Measurements from ENCODE around the gene ELAVL4. TPM values are rescaled to one million over a fixed set of nuclear protein-coding genes. Genes with fewer than 3 reads are reported as not detected.

Gene ELAVL4
- total and polyA plus RNA-seq, 9 of the 15 experiments (the other 6 are each of a cell fraction or from before 2014, with no cell fraction given), result not detected

- TF ChIP-seq HMGXB4 (CRISPR knock-in tag; IDR thresholded peaks at IDR 0.05) (no peak), CEBPB (tag; IDR thresholded peaks at IDR 0.05) (no peak)
Measured at GRCh38 chr1:50152236-50152635, 43.5 kb downstream of the ELAVL4 start (continued).

DNA sequence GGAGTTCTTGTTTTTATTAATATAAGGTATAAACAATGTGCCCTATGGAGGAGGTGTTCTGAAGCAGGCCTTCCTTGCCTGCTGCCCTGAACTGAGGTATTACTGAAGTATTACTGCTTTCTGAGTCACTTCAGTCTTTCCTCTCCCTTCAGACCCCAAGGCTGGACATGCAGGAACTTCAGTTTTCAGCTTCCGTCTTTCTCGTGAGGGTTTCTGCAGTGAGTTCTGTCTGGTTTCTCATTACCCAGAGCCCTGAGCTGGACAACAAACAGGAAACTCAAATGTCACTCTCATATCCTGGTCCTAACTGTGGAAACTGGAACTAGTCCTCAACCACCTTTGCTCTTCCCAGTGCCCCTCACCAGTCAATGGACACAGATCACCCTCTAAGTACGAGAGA lies 46.8 kb downstream of the ELAVL4 start:
- no peak for ATAC-seq
- H3K79me2 ChIP-seq (ENCODE audit: control insufficient read depth, insufficient read depth, low read length), result no peaks in the 10 kb centered on the region
- H3K4me3 ChIP-seq, result no peak overlapping the region
- no peak overlapping the region for H2AFZ ChIP-seq (ENCODE audit: low read depth, low read length)
- intact Hi-C loops (cut with micrococcal nuclease) (no loop called here), in situ Hi-C loops (cut with MboI) (no loop called here)
- ChIA-PET POLR2A (no interaction called here), CTCF (ENCODE audit: low intra/inter-chr PET ratio) (no interaction called here)
- no peaks in the 10 kb centered on the region for H3K9me3 ChIP-seq (replicated peaks; ENCODE audit: control insufficient read depth, insufficient read depth, low read depth, low read length)
- H4K20me1 ChIP-seq (replicated peaks; ENCODE audit: control insufficient read depth, insufficient read depth, low read length), result no peaks in the 10 kb centered on the region
- H3K4me2 ChIP-seq (ENCODE audit: insufficient read depth, low read length), result no peak overlapping the region
- no TSS peak for BruUV-seq (replicated peaks)
- no peak overlapping the region for H3K9ac ChIP-seq (ENCODE audit: insufficient read depth in 1 of 2, low read depth in 2 of 2, low read length in 2 of 2)
- H3K4me1 ChIP-seq (replicated peaks in 1 of 2; ENCODE audit: control insufficient read depth in 2 of 2, insufficient read depth in 2 of 2, low read length in 2 of 2), result no peaks in the 10 kb centered on the region
- H3K27ac ChIP-seq (ENCODE audit: extremely low read depth, low read depth, low read length), result no peak overlapping the region
- WGBS (ENCODE audit: insufficient coverage, low coverage, missing lambda C conversion rate), result 0% methylated on average over 3 of the region's 3 CpGs
- no peaks in the 10 kb centered on the region for H3K27me3 ChIP-seq (ENCODE audit: control insufficient read depth in 2 of 2, insufficient read depth in 2 of 2, low read length in 2 of 2)
- FAIRE-seq, result no peak
- no peaks in the 10 kb centered on the region for H3K9me1 ChIP-seq (ENCODE audit: control insufficient read depth, insufficient read depth, low read length)
- DNase-seq (ENCODE audit: extremely low read depth in 1 of 4, low spot score in 3 of 4), result no peak
- H3K36me3 ChIP-seq (ENCODE audit: control insufficient read depth, insufficient read depth, low read length), result no peaks in the 10 kb centered on the region
- TF ChIP-seq SLC30A9 (CRISPR knock-in tag; IDR thresholded peaks at IDR 0.05) (no peak), SAFB (IDR thresholded peaks at IDR 0.05; ENCODE audit: borderline replicate concordance, low read depth, low read length) (no peak), CREB3L1 (IDR thresholded peaks at IDR 0.05; ENCODE audit: borderline replicate concordance, low read depth) (no peak), ZKSCAN3 (CRISPR knock-in tag; IDR thresholded peaks at IDR 0.05) (no peak), TFAM (CRISPR knock-in tag; conservative IDR thresholded peaks at IDR 0.05) (no peak), RBM17 (IDR thresholded peaks at IDR 0.05; ENCODE audit: borderline replicate concordance, low read depth, low read length) (no peak), RCOR1 (IDR thresholded peaks at IDR 0.05; ENCODE audit: borderline replicate concordance in 1 of 2, low read depth in 2 of 2, low read length in 2 of 2) (no peak), ATF3 (IDR thresholded peaks at IDR 0.05) (no peak), ATF3 (CRISPR knock-in tag; conservative IDR thresholded peaks at IDR 0.05) (no peak), ILF3 (IDR thresholded peaks at IDR 0.05; ENCODE audit: borderline replicate concordance) (no peak), GTF2A2 (tag; IDR thresholded peaks at IDR 0.05) (no peak)
- TF ChIP-seq, protein P1, sequence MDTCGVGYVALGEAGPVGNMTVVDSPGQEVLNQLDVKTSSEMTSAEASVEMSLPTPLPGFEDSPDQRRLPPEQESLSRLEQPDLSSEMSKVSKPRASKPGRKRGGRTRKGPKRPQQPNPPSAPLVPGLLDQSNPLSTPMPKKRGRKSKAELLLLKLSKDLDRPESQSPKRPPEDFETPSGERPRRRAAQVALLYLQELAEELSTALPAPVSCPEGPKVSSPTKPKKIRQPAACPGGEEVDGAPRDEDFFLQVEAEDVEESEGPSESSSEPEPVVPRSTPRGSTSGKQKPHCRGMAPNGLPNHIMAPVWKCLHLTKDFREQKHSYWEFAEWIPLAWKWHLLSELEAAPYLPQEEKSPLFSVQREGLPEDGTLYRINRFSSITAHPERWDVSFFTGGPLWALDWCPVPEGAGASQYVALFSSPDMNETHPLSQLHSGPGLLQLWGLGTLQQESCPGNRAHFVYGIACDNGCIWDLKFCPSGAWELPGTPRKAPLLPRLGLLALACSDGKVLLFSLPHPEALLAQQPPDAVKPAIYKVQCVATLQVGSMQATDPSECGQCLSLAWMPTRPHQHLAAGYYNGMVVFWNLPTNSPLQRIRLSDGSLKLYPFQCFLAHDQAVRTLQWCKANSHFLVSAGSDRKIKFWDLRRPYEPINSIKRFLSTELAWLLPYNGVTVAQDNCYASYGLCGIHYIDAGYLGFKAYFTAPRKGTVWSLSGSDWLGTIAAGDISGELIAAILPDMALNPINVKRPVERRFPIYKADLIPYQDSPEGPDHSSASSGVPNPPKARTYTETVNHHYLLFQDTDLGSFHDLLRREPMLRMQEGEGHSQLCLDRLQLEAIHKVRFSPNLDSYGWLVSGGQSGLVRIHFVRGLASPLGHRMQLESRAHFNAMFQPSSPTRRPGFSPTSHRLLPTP (IDR thresholded peaks at IDR 0.05; ENCODE audit: borderline replicate concordance, extremely low read depth, insufficient read length), result no peak
